ENCODE measurements around the gene PVALEF.

DNA sequence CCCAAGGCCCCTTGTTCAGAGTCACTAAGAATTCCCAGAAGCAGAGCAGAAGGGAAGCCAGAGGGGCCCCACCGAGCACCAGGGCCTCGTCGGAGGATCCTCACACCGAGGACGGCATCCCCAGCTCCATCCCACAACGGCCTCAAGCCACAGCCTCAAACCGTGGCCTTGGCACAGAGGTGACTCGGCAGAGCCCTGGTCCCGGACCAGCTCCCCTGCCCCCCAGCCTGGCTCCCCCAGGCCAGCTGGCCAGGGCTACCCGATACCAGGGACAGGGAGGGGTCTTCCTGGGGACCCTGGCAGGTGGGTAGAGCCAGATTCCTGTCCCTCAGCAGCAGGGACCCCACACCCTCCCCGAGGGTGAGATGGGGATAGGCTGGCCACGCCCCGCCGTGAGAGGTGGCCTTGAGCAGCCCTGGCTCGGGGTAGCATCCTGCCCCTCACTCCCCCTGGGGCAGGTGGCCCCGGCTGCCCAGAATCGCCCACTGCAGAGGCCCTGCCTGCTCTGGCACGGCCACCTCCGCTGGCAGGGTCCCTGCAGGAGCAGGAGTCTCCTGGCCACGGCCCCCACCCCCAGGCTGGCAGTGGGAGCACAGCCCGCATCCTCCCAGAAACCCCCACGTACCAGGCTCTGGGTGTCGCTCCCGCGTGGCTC lies 5.6 kb upstream of the PVALEF start:
- TF ChIP-seq CTCF (IDR thresholded peaks at IDR 0.05; ENCODE audit: insufficient read depth, low read length) (no peak), GABPA (IDR thresholded peaks at IDR 0.05; ENCODE audit: low read depth) (no peak), POLR2AphosphoS5 (IDR thresholded peaks at IDR 0.05; ENCODE audit: low read depth) (no peak), REST (IDR thresholded peaks at IDR 0.05; ENCODE audit: insufficient replicate concordance, low read depth) (no peak), SPI1 (IDR thresholded peaks at IDR 0.05; ENCODE audit: borderline replicate concordance, low read depth) (no peak)
